NK-92 treated with Interleukin-12 subunit alpha and Interleukin-12 subunit beta, amount 100 ng/mL, for 24 hours (cell line): ENCODE results near the gene GAB1.

Experiments
- DNase-seq: peaks from one replicate; lab custom pipeline; 2025; lab: John Stamatoyannopoulos, UW

Gene GAB1

DNA sequence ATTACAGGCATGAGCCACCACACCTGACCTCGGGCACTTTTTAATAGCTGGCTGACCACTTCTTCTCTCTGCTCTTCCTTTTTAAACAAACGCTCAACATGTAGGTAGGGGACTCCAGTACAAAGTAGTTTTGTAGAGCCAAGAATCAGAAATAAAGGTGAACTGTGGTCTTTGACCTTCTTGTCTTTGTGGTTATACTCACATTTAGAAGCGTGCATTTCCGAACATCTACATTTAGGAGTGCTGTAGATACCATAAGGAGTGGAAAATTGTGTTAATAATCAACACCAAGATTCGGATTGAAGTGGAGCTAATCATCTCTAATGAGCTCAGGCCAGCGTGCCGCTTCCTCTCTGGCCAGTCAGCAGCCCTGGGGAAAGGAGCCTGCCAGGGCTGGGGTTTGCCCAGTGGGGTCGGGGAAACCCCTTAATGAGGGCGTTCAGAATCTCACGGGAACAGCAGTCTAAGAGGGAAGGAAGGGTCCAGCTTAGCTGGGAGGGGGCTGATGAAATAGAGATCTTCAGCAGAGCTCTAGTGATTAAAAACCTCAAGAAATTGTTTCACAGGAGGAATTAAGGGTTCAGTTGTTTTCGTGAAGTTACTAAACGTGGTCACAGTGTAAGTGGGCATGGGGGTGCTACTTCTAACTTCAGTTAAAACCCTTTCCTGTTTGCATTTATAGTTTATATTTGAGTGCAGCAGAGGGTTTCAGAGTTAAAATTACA lies 81.2 kb downstream of the GAB1 start:
- DNase-seq, result no peak

GRCh38 chr4:143420227-143420626 lies 83.6 kb downstream of the GAB1 start:
- no peak for DNase-seq

GRCh38 chr4:143421609-143422008 lies 84.9 kb downstream of the GAB1 start:
- no peak for DNase-seq

DNA sequence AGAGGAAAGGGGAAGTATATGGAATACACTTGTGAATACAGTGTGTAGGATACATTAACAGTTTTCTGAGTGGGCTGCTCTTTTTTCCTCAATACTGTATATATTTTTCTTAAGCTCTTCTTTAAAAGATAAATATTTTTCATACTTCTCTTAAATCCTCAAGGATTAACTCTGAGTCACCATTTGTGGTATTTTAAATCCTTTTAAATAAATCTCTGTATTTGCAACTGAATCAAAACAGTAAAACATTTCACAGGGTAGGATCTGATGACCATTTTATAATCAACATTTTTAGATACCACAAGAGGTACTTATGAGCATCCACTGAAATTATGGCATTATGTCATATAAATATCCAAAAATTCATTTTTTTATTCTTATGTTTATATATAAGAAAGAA lies 87.6 kb downstream of the GAB1 start:
- no peak for DNase-seq

DNA sequence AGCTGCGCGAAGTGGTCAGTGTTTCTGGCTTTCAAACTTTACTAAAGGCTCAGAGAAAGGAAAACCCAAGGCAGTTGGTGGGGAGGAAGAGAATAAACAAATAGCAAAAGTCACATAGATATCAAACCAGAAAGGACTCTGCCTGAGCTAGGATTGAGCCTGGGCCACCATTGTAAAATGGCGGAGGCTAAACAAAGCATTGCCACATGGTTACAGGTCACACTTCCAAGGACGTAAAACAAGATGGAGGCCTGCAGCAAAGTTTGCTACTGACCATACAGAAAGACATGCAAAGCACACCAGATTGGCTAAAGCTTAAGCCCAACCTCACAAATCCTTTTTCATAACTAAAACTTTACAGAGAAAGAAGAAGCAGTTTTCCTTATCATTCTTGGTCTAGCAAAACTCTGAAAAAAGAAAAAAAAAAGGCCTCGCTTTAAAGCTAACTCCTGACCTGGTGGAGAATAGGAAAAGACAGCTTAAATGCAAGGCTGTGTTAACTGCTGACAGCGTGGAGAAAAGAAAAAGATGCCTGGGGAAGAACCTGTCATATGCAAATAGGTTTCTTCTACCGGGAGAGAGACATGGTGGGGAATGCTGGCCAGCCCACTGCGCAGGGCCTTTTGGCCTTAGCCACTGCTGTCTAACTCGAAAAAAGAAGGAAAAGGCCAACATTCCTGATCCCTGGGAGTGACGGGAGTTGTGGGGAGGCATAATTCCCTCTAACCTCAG lies 95.0 kb downstream of the GAB1 start:
- no peak for DNase-seq

DNA sequence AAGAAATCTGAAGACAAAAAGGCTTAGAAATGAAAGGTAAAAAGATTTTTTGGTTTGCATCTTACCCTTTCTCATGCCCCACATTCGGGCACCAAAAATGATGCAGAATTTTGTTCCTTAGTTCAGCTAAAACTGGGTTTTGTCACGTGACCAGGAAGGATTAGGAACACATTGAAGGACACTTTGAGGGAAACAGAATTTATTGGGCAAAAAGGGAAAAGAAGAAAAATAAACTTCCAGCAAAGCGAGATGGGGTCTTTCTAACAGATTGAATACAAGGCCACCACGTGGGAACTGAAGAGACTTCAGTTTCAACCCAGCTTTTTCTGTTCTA lies 95.5 kb downstream of the GAB1 start:
- DNase-seq, result no peak

DNA sequence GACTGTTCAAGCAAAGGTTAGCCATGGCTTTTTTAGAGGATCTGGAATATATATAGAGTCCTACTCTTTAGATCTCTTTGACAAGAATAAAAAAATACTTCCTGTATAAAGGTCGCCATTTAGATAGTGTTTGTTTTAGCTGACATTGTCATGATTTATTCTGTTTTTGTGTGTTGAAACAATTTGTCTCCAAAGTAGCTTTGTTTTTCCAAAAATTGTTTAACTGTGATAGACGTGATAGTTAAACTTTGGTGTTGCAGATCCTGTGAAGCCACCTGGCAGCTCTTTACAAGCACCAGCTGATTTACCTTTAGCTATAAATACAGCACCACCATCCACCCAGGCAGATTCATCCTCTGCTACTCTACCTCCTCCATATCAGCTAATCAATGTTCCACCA lies 96.6 kb downstream of the GAB1 start:
- no peak for DNase-seq

- DNase-seq, result no peak
Observed at GRCh38 chr4:143435955-143436354, 99.3 kb downstream of the GAB1 start.

- DNase-seq, result no peak
Observed at GRCh38 chr4:143437476-143437875, 100.8 kb downstream of the GAB1 start.

- DNase-seq, result no peak
Observed at GRCh38 chr4:143437937-143438336, 101.3 kb downstream of the GAB1 start.

GRCh38 chr4:143438710-143439109 lies 102.0 kb downstream of the GAB1 start:
- DNase-seq, result no peak

DNA sequence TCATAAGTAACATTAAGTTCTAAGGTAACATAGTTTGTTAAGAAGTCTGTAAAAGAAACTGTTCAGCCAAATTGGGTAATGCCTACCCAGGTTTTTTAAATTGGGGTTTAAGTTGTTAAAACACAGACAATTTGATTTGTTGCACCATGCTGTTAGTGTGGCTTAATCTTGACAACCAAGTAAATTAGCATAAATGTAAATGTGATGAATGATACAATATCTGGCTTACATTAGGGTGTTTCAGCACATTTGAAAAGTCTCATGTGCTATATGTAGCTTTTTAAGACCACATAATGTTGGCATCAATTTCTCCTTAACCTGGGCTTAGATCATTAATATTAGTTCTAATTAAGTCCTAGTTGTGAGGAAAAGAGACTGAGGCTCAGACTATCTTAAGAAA lies 104.4 kb downstream of the GAB1 start:
- DNase-seq, result no peak

GRCh38 chr4:143441678-143442077 lies 105.0 kb downstream of the GAB1 start:
- no peak for DNase-seq

- DNase-seq, result no peak
Observed at GRCh38 chr4:143443728-143444127, 107.1 kb downstream of the GAB1 start.

GRCh38 chr4:143451186-143451585 lies 114.5 kb downstream of the GAB1 start:
- DNase-seq, result no peak

- DNase-seq, result no peak
Observed at GRCh38 chr4:143455211-143455610, 118.5 kb downstream of the GAB1 start.

DNA sequence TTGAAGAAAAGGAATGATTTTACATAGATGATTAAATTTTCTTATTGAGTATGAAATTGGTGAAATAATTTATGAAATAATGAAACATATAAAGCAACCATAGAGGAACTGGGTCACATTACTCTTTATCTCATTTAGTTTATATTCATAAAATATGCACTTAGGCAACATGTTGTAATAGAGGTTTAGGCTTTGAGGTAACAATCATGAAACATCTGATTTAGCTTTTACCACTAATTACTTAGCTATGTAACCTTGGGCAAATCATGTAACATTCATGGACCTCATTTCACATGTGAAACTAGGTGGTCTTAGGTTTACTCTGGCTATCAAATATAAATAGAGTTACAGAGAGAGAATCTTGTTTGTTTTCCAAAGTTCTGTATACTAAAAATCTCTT lies 122.3 kb downstream of the GAB1 start:
- DNase-seq, result no peak

DNA sequence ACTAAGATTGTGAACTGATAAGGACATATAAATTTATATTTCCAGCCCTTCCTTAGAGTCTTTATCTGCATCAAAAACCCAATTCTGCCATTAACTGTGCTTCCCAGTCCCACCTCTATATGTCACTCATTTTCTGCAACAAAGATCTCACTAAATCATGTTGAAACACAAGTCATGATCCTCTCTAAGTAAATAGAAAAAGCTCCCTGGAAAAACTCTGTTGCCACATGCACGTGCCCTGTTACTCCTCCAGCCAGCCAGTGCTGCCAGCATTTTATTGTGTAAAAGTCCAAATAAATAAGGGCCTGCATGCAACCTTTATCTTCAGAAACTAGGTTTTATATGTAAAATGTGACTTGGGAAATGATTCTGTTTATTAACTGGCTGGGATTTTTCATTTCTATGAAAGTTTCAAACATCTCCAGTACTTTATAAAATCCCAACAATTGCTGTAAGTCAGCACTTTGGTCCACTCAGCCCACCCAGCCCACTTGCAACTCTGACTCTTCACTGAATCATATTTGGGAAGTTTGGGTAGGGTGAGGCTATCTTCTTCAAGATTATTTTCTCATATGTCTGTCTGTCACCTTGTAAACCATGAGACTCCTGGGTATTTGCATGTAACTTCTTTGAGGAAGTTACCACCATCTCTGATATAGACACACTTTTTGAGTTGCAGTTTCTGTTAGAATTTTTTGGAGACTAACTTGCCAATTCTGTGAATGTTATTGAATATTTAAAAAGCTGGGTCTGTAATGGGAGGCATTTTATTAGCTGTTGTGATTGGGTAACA lies 136.9 kb downstream of the GAB1 start:
- no peak for DNase-seq

GRCh38 chr4:143477487-143477886 lies 140.8 kb downstream of the GAB1 start:
- no peak for DNase-seq

- DNase-seq, result no peak
Observed at GRCh38 chr4:143481361-143481760, 144.7 kb downstream of the GAB1 start.

GRCh38 chr4:143482840-143483239 lies 146.2 kb downstream of the GAB1 start:
- DNase-seq, result no peak

- DNase-seq, result no peak
Observed at GRCh38 chr4:143486314-143486713, 149.6 kb downstream of the GAB1 start.

DNA sequence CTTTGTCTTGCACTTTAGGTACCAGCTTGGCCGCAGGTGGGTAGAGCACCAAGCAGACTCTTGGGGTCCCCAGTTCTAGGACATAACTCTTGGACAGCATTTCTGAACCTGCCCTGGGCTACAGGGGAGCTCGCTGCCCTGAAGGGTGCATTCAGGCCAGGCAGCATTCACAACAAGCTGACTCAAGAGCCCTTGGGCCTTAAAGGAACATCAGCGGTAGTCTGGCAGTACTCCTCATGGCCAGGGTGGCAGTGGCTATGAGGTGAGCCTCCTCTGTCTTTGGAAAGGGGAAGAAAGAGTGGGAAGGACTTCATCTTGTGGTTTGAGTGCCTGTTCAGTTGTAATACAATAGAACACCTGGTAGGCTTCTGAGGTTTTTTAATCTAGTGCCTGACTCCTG lies 152.0 kb downstream of the GAB1 start:
- no peak for DNase-seq
